ENCODE data around the gene TECPR2.

GRCh38 chr14:102518063-102518648 lies 155.4 kb downstream of the TECPR2 start:
- TF ChIP-seq CTCF (IDR thresholded peaks at IDR 0.05; ENCODE audit: low read depth, low read length, missing input control) (no peak), MAX (IDR thresholded peaks at IDR 0.05) (no peak), JUND (IDR thresholded peaks at IDR 0.05) (no peak), TAF1 (conservative IDR thresholded peaks at IDR 0.05) (no peak), GABPA (IDR thresholded peaks at IDR 0.05 in 1 of 2, conservative IDR thresholded peaks at IDR 0.05 in 1 of 2) (no peak), SP1 (IDR thresholded peaks at IDR 0.05) (no peak), NR2F2 (IDR thresholded peaks at IDR 0.05) (no peak), YY1 (IDR thresholded peaks at IDR 0.05) (no peak), FOXA1 (IDR thresholded peaks at IDR 0.05) (no peak), REST (IDR thresholded peaks at IDR 0.05) (no peak), ZBTB33 (IDR thresholded peaks at IDR 0.05) (no peak), EGR1 (IDR thresholded peaks at IDR 0.05; ENCODE audit: low read depth in 2 of 2) (no peak), RXRA (IDR thresholded peaks at IDR 0.05) (no peak), HNF4A (conservative IDR thresholded peaks at IDR 0.05) (no peak)
